Endodermal cell (in vitro differentiated cells): ENCODE measurements around the gene RAB3A. TPM values are rescaled to one million over a fixed set of nuclear protein-coding genes. Genes with fewer than 3 reads are reported as not detected.

Experiments
- DNase-seq: peaks from one replicate; pipeline ENCODE4 v3.0.0-alpha.2; 2017
- H3K27ac ChIP-seq: 2 replicates; pipeline ENCODE4 v1.5.1; 2013; ENCODE audit warnings: mild to moderate bottlenecking, low read depth, low read length, moderate library complexity
- H3K27me3 ChIP-seq: 2 replicates; pipeline ENCODE4 v1.6.1; 2013; ENCODE audit warnings: mild to moderate bottlenecking, low read length, moderate library complexity; ENCODE audit not compliant: insufficient read depth, control insufficient read depth, poor library complexity, severe bottlenecking
- H3K36me3 ChIP-seq: 2 replicates; pipeline ENCODE4 v1.7.0; 2013; ENCODE audit warnings: mild to moderate bottlenecking, low read length, moderate library complexity; ENCODE audit not compliant: control insufficient read depth, insufficient read depth
- H3K4me1 ChIP-seq: one replicate; pipeline ENCODE4 v1.7.0; 2013; ENCODE audit warnings: low read length; ENCODE audit not compliant: control insufficient read depth, insufficient read depth
- H3K4me3 ChIP-seq: 2 replicates; pipeline ENCODE4 v1.5.1; 2013; ENCODE audit warnings: mild to moderate bottlenecking, low read length, moderate library complexity
- H3K9ac ChIP-seq: 2 replicates; pipeline ENCODE4 v1.6.1; 2013; ENCODE audit warnings: mild to moderate bottlenecking, low read length, moderate library complexity; ENCODE audit not compliant: poor library complexity, severe bottlenecking; ENCODE audit errors: extremely low read depth
- H3K9me3 ChIP-seq: 2 replicates; pipeline ENCODE4 v1.6.1; 2013; ENCODE audit warnings: mild to moderate bottlenecking, low read length, moderate library complexity; ENCODE audit not compliant: control insufficient read depth
- H3K27ac Mint-ChIP-seq: 2 replicates; pipeline ENCODE4 v1.8.0; 2020; ENCODE audit warnings: mixed read lengths
- H3K27me3 Mint-ChIP-seq: 2 replicates; pipeline ENCODE4 v1.8.0; 2021; ENCODE audit warnings: mild to moderate bottlenecking, mixed read lengths; ENCODE audit not compliant: insufficient read depth
- H3K36me3 Mint-ChIP-seq: 2 replicates; pipeline ENCODE4 v1.8.0; 2020; ENCODE audit warnings: low read depth, mixed read lengths
- H3K4me1 Mint-ChIP-seq: 2 replicates; pipeline ENCODE4 v1.8.0; 2020; ENCODE audit warnings: mixed read lengths
- H3K4me3 Mint-ChIP-seq: 2 replicates; pipeline ENCODE4 v1.8.0; 2020; ENCODE audit warnings: mild to moderate bottlenecking, moderate library complexity, mixed read lengths
- H3K9me3 Mint-ChIP-seq: 2 replicates; pipeline ENCODE4 v1.8.0; 2020; ENCODE audit warnings: mild to moderate bottlenecking, mixed read lengths
- WGBS, 2 experiments: methylation state at CpG; one replicate each; pipeline versions ENCODE4 v1.1.5 to v1.1.7; 2013; ENCODE audit warnings: missing lambda C conversion rate in 2 of 2, mixed read lengths in 1 of 2; ENCODE audit not compliant: insufficient coverage in 1 of 2, insufficient read length in 1 of 2; 5-methylcytosine and 5-hydroxymethylcytosine counted together
- total RNA-seq, 2 donors: library from RNA; stranded (reverse); fragmentation: NEBNext Ultra II Directional in 1 of 2; extraction: Animal tissue kit (Norgen Biotek cat#: 25700) in 1 of 2; gene quantifications; 2 replicates in 1 of 2; 3 replicates in 1 of 2; pipeline ENCODE4 v1.2.1, GENCODE V29; 2021
- TF ChIP-seq, protein P1 (sequence below): fragments of 200-600 bp; sonication (generic); conservative IDR thresholded peaks from 2 replicates; pipeline ENCODE4 v1.5.0; 2021; ENCODE audit warnings: antibody characterized with exemption, mild to moderate bottlenecking

Gene RAB3A
- total RNA-seq, 2 donors from 2014 or later: 3.6 to 3.9 TPM

DNA sequence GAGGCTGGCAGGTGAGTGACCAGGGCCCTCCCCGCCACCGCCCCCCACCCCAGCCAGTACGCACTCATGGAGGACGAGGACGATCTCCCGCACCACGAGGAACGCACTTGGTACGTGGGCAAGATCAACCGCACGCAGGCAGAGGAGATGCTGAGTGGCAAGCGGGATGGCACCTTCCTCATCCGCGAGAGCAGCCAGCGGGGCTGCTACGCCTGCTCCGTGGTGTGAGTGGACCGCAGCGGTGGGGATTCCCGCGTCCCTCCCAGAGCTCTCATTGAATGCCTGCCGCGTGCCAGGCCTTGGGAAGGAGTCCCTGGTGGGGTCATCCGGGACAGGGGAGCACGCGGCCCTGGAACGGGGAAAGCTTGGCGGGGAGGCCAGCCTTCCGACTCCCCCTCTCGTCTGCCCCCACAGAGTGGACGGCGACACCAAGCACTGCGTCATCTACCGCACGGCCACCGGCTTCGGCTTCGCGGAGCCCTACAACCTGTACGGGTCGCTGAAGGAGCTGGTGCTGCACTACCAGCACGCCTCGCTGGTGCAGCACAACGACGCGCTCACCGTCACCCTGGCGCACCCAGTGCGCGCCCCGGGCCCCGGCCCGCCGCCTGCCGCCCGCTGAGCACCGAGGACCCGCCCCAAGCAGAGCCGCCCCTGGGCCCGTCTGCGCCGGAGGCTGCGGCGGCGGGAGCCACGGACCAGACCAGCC is 35.0 kb downstream of the RAB3A start:
- WGBS, 2 experiments: 95 to 97% methylated on average over 48 to 66 of the region's 66 CpGs

DNA sequence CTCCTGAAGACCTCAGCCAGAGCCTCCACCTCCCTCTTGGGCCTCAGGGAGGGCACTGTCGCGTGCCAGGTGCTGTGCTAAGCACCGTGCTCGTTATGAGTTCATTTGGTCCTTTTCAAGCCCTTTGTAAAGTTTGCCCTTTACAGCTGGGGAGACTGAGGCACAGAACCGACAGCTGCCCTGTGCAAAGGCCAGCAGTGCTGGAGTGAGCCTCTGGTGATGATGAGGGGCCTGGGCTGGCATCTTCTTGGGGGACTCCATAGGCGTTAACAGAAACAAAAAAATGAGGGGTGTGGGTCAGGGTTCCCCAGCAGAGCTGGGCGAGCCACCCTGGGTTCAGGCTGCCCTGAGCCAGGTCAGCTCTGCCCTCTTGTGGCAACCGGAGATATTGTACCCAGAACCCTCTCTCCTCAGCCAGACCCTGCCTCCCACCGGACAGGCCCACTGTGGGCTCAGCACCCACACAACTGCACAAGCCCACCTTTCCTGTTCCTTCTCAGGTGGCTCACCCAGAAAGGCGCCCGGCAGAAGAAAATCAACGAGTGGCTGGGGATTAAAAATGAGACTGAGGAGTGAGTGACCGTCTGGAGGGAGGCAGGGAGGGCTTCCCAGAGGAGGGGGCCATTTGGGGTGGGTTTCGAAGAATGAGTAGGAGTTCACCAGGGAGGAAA is 35.7 kb downstream of the RAB3A start:
- no peaks in the 10 kb centered on the region for H3K27me3 ChIP-seq
- H3K9me3 ChIP-seq: no peaks in the 10 kb centered on the region
- H3K4me3 ChIP-seq: no peak overlapping the region
- no peak overlapping the region for H3K27ac ChIP-seq
- H3K4me1 ChIP-seq: no peaks in the 10 kb centered on the region
- Mint-ChIP-seq H3K36me3 (peaks cover 57% of the 10 kb centered on the region), H3K4me3 (no peak overlapping the region), H3K4me1 (no peaks in the 10 kb centered on the region), H3K9me3 (no peaks in the 10 kb centered on the region), H3K27ac (peak overlapping the region; percentile 48), H3K27me3 (no peaks in the 10 kb centered on the region)
- TF ChIP-seq, protein P1, sequence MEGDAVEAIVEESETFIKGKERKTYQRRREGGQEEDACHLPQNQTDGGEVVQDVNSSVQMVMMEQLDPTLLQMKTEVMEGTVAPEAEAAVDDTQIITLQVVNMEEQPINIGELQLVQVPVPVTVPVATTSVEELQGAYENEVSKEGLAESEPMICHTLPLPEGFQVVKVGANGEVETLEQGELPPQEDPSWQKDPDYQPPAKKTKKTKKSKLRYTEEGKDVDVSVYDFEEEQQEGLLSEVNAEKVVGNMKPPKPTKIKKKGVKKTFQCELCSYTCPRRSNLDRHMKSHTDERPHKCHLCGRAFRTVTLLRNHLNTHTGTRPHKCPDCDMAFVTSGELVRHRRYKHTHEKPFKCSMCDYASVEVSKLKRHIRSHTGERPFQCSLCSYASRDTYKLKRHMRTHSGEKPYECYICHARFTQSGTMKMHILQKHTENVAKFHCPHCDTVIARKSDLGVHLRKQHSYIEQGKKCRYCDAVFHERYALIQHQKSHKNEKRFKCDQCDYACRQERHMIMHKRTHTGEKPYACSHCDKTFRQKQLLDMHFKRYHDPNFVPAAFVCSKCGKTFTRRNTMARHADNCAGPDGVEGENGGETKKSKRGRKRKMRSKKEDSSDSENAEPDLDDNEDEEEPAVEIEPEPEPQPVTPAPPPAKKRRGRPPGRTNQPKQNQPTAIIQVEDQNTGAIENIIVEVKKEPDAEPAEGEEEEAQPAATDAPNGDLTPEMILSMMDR: peak; percentile 84
- WGBS, 2 experiments: 77 to 92% methylated on average over 8 to 14 of the region's 14 CpGs
- peak; percentile 84 for DNase-seq
- peaks cover 34% of the 10 kb centered on the region for H3K36me3 ChIP-seq
- H3K9ac ChIP-seq: no peak overlapping the region

More for the DNA sequence above, 35.0 kb downstream of the RAB3A start:
- Histone ChIP-seq H3K9ac (no peak overlapping the region), H3K4me1 (peaks cover 3% of the 10 kb centered on the region), H3K36me3 (peaks cover 29% of the 10 kb centered on the region), H3K27ac (no peak overlapping the region), H3K27me3 (peaks cover 1% of the 10 kb centered on the region), H3K4me3 (no peak overlapping the region), H3K9me3 (no peaks in the 10 kb centered on the region)
- Mint-ChIP-seq H3K4me1 (no peaks in the 10 kb centered on the region), H3K27ac (no peak overlapping the region), H3K36me3 (peaks cover 51% of the 10 kb centered on the region), H3K4me3 (no peak overlapping the region), H3K9me3 (no peaks in the 10 kb centered on the region), H3K27me3 (no peaks in the 10 kb centered on the region)
- TF ChIP-seq, protein P1: no peak
- DNase-seq: no peak

DNA sequence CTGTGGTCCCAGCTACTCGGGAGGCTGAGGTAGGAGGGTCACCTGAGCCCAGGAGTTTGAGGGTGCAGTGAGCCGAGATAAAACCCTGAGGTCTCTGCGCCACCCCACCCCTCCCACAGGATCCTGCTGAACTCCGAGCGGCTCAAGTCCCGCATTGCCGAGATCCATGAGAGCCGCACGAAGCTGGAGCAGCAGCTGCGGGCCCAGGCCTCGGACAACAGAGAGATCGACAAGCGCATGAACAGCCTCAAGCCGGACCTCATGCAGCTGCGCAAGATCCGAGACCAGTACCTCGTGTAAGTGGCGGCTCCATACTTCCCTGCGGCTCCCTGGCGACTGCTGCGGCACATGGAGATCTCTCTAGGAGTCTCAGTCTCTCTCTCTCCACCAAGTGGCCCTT is 36.8 kb downstream of the RAB3A start:
- no peaks in the 10 kb centered on the region for H3K27me3 ChIP-seq
- no peak overlapping the region for H3K4me3 ChIP-seq
- H3K36me3 ChIP-seq: peaks cover 43% of the 10 kb centered on the region
- H3K27ac Mint-ChIP-seq: no peak overlapping the region
- no peak overlapping the region for H3K27ac ChIP-seq
- H3K9me3 Mint-ChIP-seq: no peaks in the 10 kb centered on the region
- H3K9ac ChIP-seq: no peak overlapping the region
- TF ChIP-seq, protein P1: no peak
- H3K36me3 Mint-ChIP-seq: peaks cover 62% of the 10 kb centered on the region
- no peak for DNase-seq
- no peaks in the 10 kb centered on the region for H3K4me1 Mint-ChIP-seq
- H3K9me3 ChIP-seq: no peaks in the 10 kb centered on the region
- no peak overlapping the region for H3K4me3 Mint-ChIP-seq
- WGBS, 2 experiments: 96% methylated on average over 20 to 21 of the region's 21 CpGs
- no peaks in the 10 kb centered on the region for H3K4me1 ChIP-seq
- H3K27me3 Mint-ChIP-seq: no peaks in the 10 kb centered on the region
